ENCODE results near the gene KATNAL1.
"Not testable (repeated sequence)": the region's sequence is repeated elsewhere in the genome, so short reads cannot be mapped to it uniquely, and the experiment has no call there.

Gene KATNAL1

GRCh38 chr13:30194906-30195305 is 112.4 kb downstream of the KATNAL1 start:
- H3K4me2 ChIP-seq (ENCODE audit: low read length), result no peak overlapping the region
- H3K4me3 ChIP-seq (ENCODE audit: low read length), result no peak overlapping the region
- no peaks in the 10 kb centered on the region for H3K9me3 ChIP-seq (replicated peaks; ENCODE audit: low read length)
- peaks cover 8% of the 10 kb centered on the region for H3K4me1 ChIP-seq (ENCODE audit: control insufficient read depth, insufficient read depth, low read length)
- no peaks in the 10 kb centered on the region for H3K27me3 ChIP-seq (ENCODE audit: control insufficient read depth, insufficient read depth, low read length)
- no peaks in the 10 kb centered on the region for H3K36me3 ChIP-seq (ENCODE audit: insufficient read depth, low read length)
- H3K9ac ChIP-seq (ENCODE audit: low read depth, low read length), result no peak overlapping the region

GRCh38 chr13:30193279-30194234 is 113.8 kb downstream of the KATNAL1 start:
- Histone ChIP-seq H3K9me3 (replicated peaks; ENCODE audit: low read length) (no peaks in the 10 kb centered on the region), H3K4me1 (ENCODE audit: control insufficient read depth, insufficient read depth, low read length) (peaks cover 8% of the 10 kb centered on the region), H3K4me3 (ENCODE audit: low read length) (no peak overlapping the region), H3K27me3 (ENCODE audit: control insufficient read depth, insufficient read depth, low read length) (no peaks in the 10 kb centered on the region), H3K4me2 (ENCODE audit: low read length) (no peak overlapping the region), H3K36me3 (ENCODE audit: insufficient read depth, low read length) (no peaks in the 10 kb centered on the region), H3K9ac (ENCODE audit: low read depth, low read length) (no peak overlapping the region)

- no peaks in the 10 kb centered on the region for H3K9me3 ChIP-seq (replicated peaks; ENCODE audit: low read length)
- H3K4me3 ChIP-seq (ENCODE audit: low read length), result no peak overlapping the region
- H3K4me1 ChIP-seq (ENCODE audit: control insufficient read depth, insufficient read depth, low read length), result peaks cover 8% of the 10 kb centered on the region
- H3K9ac ChIP-seq (ENCODE audit: low read depth, low read length), result no peak overlapping the region
- H3K36me3 ChIP-seq (ENCODE audit: insufficient read depth, low read length), result no peaks in the 10 kb centered on the region
- H3K27me3 ChIP-seq (ENCODE audit: control insufficient read depth, insufficient read depth, low read length), result no peaks in the 10 kb centered on the region
- H3K4me2 ChIP-seq (ENCODE audit: low read length), result no peak overlapping the region
Observed at GRCh38 chr13:30192320-30193093, 114.8 kb downstream of the KATNAL1 start.

GRCh38 chr13:30191491-30192100 is 115.8 kb downstream of the KATNAL1 start:
- H3K4me1 ChIP-seq (ENCODE audit: control insufficient read depth, insufficient read depth, low read length), result peaks cover 8% of the 10 kb centered on the region
- H3K27me3 ChIP-seq (ENCODE audit: control insufficient read depth, insufficient read depth, low read length), result no peaks in the 10 kb centered on the region
- H3K4me3 ChIP-seq (ENCODE audit: low read length), result no peak overlapping the region
- no peaks in the 10 kb centered on the region for H3K9me3 ChIP-seq (replicated peaks; ENCODE audit: low read length)
- H3K4me2 ChIP-seq (ENCODE audit: low read length), result no peak overlapping the region
- H3K36me3 ChIP-seq (ENCODE audit: insufficient read depth, low read length), result no peaks in the 10 kb centered on the region
- H3K9ac ChIP-seq (ENCODE audit: low read depth, low read length), result no peak overlapping the region

- no peaks in the 10 kb centered on the region for H3K4me1 ChIP-seq (ENCODE audit: control insufficient read depth, insufficient read depth, low read length)
- no peaks in the 10 kb centered on the region for H3K9me3 ChIP-seq (replicated peaks; ENCODE audit: low read length)
- no peaks in the 10 kb centered on the region for H3K27me3 ChIP-seq (ENCODE audit: control insufficient read depth, insufficient read depth, low read length)
- no peak overlapping the region for H3K4me3 ChIP-seq (ENCODE audit: low read length)
- H3K9ac ChIP-seq (ENCODE audit: low read depth, low read length), result no peak overlapping the region
- H3K4me2 ChIP-seq (ENCODE audit: low read length), result no peak overlapping the region
- no peaks in the 10 kb centered on the region for H3K36me3 ChIP-seq (ENCODE audit: insufficient read depth, low read length)
Observed at GRCh38 chr13:30186634-30187415, 120.5 kb downstream of the KATNAL1 start.

GRCh38 chr13:30181888-30182651 is 125.3 kb downstream of the KATNAL1 start:
- no peaks in the 10 kb centered on the region for H3K36me3 ChIP-seq (ENCODE audit: insufficient read depth, low read length)

GRCh38 chr13:30179597-30180276 is 127.6 kb downstream of the KATNAL1 start:
- H3K36me3 ChIP-seq (ENCODE audit: insufficient read depth, low read length), result no peaks in the 10 kb centered on the region
- H3K9ac ChIP-seq (ENCODE audit: low read depth, low read length), result no peak overlapping the region
- H3K4me2 ChIP-seq (ENCODE audit: low read length), result no peak overlapping the region
- H3K27me3 ChIP-seq (ENCODE audit: control insufficient read depth, insufficient read depth, low read length), result no peaks in the 10 kb centered on the region
- no peaks in the 10 kb centered on the region for H3K9me3 ChIP-seq (replicated peaks; ENCODE audit: low read length)
- no peak overlapping the region for H3K4me3 ChIP-seq (ENCODE audit: low read length)
- H3K4me1 ChIP-seq (ENCODE audit: control insufficient read depth, insufficient read depth, low read length), result no peaks in the 10 kb centered on the region

More at GRCh38 chr13:30181888-30182651, 125.3 kb downstream of the KATNAL1 start:
- Histone ChIP-seq H3K9me3 (replicated peaks; ENCODE audit: low read length) (no peaks in the 10 kb centered on the region), H3K4me1 (ENCODE audit: control insufficient read depth, insufficient read depth, low read length) (no peaks in the 10 kb centered on the region), H3K4me3 (ENCODE audit: low read length) (no peak overlapping the region), H3K27me3 (ENCODE audit: control insufficient read depth, insufficient read depth, low read length) (no peaks in the 10 kb centered on the region), H3K9ac (ENCODE audit: low read depth, low read length) (no peak overlapping the region), H3K4me2 (ENCODE audit: low read length) (no peak overlapping the region)

GRCh38 chr13:30178976-30179375 is 128.4 kb downstream of the KATNAL1 start:
- Histone ChIP-seq H3K9ac (ENCODE audit: low read depth, low read length) (no peak overlapping the region), H3K4me3 (ENCODE audit: low read length) (no peak overlapping the region), H3K27me3 (ENCODE audit: control insufficient read depth, insufficient read depth, low read length) (no peaks in the 10 kb centered on the region), H3K4me1 (ENCODE audit: control insufficient read depth, insufficient read depth, low read length) (no peaks in the 10 kb centered on the region), H3K4me2 (ENCODE audit: low read length) (no peak overlapping the region), H3K36me3 (ENCODE audit: insufficient read depth, low read length) (no peaks in the 10 kb centered on the region), H3K9me3 (replicated peaks; ENCODE audit: low read length) (no peaks in the 10 kb centered on the region)

- Histone ChIP-seq H3K27me3 (ENCODE audit: control insufficient read depth, insufficient read depth, low read length) (no peaks in the 10 kb centered on the region), H3K36me3 (ENCODE audit: insufficient read depth, low read length) (no peaks in the 10 kb centered on the region), H3K4me2 (ENCODE audit: low read length) (no peak overlapping the region), H3K9ac (ENCODE audit: low read depth, low read length) (no peak overlapping the region), H3K9me3 (replicated peaks; ENCODE audit: low read length) (no peaks in the 10 kb centered on the region), H3K4me3 (ENCODE audit: low read length) (no peak overlapping the region), H3K4me1 (ENCODE audit: control insufficient read depth, insufficient read depth, low read length) (no peaks in the 10 kb centered on the region)
Observed at GRCh38 chr13:30175166-30175565, 132.2 kb downstream of the KATNAL1 start.

GRCh38 chr13:30174250-30174649 is 133.1 kb downstream of the KATNAL1 start:
- H3K4me3 ChIP-seq (ENCODE audit: low read length); H3K4me2 ChIP-seq (ENCODE audit: low read length); H3K27me3 ChIP-seq (ENCODE audit: control insufficient read depth, insufficient read depth, low read length); H3K36me3 ChIP-seq (ENCODE audit: insufficient read depth, low read length); H3K9me3 ChIP-seq (replicated peaks; ENCODE audit: low read length); H3K9ac ChIP-seq (ENCODE audit: low read depth, low read length); H3K4me1 ChIP-seq (ENCODE audit: control insufficient read depth, insufficient read depth, low read length): not testable (repeated sequence)

Measured in skeletal muscle satellite cell (primary cell).